HG03521 (cell line): ENCODE results near the gene CD93.

Experiments used
- ATAC-seq: cut with Tn5 transposase; IDR thresholded peaks from one replicate; pipeline ENCODE4 v1.9.1; 2021; ENCODE audit warnings: mild to moderate bottlenecking, moderate library complexity; ENCODE audit not compliant: unreplicated experiment

CD93 gene

GRCh38 chr20:23039136-23039875, 46.8 kb downstream of the CD93 start:
- ATAC-seq: no peak

- no peak for ATAC-seq
These were observed 49.1 kb downstream of the CD93 start for GRCh38 chr20:23037017-23037481.

- ATAC-seq: no peak
These were observed 49.8 kb downstream of the CD93 start for GRCh38 chr20:23036371-23036770.

GRCh38 chr20:23035731-23036130, 50.4 kb downstream of the CD93 start:
- no peak for ATAC-seq

- no peak for ATAC-seq
These were observed 51.1 kb downstream of the CD93 start, which contains the start of gene SSTR4 for GRCh38 chr20:23034721-23035671. SSTR4 (plus strand) TSS chr20:23035312; CDS start chr20:23035484, 172 bp downstream.

- ATAC-seq: no peak
These were observed 52.2 kb downstream of the CD93 start for GRCh38 chr20:23033918-23034317.

- no peak for ATAC-seq
These were observed 53.4 kb downstream of the CD93 start for GRCh38 chr20:23032750-23033078.

GRCh38 chr20:23032056-23032749, 53.9 kb downstream of the CD93 start:
- ATAC-seq: no peak

GRCh38 chr20:23031346-23031745, 54.8 kb downstream of the CD93 start:
- ATAC-seq: no peak
